ENCODE results near the gene SPRYD7.
"Not testable (repeated sequence)": the region's sequence is repeated elsewhere in the genome, so short reads cannot be mapped to it uniquely, and the experiment has no call there.

The SPRYD7 gene, protein sequence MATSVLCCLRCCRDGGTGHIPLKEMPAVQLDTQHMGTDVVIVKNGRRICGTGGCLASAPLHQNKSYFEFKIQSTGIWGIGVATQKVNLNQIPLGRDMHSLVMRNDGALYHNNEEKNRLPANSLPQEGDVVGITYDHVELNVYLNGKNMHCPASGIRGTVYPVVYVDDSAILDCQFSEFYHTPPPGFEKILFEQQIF

DNA sequence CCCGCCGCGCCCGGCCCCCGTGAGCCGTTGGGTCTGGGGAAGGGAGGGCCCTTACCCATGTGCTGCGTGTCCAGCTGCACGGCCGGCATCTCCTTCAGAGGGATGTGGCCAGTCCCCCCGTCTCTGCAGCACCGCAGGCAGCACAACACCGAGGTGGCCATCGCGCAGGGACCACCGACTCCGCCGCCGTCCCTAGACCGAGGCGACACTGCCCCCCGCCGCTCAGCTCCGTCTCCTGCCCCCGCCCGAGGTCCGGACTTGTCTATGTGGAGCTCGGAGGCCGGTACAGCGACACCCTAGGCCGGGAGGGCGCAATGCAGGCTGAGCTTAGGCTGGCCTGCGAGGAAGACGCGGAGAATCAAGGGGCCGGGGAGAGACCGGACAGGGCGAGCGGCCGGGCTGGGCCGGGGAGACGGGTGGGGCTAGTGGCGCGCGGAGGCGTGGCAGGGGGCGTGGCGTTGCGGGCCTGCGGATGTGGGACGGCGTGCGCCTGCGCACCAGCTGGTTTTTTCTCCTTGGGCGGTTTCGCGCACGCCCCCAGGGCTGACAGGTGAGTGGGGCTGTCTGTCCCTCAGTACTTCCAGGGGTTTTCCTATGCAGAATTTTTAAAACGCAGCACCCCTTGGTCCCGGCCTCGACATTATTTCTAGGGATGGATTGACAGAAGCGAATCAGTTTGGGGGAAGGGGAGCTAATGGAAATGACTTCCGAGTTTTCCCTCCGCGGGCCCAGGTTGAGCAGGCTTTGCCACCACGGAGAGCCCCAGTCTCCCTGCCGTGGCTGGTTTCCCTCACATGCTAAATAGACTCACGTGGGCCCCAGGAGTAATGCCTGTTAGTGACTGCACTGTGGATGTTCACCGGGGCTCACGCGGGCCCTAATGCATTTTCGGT is at the start of gene SPRYD7:
Gene SPRYD7 (minus strand): TSS at position 266 of the 893 bp plus-strand sequence. CDS start 105 bp downstream, at position 161.
- peak; percentile 96 to 98 for DNase-seq

DNA sequence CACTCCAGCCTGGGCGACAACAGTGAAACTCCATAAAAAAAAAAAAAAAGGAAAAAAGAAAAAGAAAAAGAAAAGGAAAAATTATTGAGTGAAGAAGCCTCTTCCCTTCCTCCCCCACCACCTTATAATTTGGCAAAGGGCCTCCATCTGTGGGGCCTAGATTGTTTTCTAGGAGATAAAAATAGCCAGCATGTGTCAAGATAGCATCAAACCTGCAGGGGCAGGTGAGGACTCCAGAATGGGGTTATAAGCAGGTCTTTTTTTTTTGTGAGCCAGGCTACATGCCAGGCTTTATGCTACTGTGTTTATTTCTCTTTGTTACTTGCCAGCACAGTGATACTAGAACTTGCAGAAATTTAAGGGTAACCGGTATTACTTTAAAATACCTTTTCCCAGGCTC is 49.0 kb upstream of the SPRYD7 start:
- DNase-seq: no peak

DNA sequence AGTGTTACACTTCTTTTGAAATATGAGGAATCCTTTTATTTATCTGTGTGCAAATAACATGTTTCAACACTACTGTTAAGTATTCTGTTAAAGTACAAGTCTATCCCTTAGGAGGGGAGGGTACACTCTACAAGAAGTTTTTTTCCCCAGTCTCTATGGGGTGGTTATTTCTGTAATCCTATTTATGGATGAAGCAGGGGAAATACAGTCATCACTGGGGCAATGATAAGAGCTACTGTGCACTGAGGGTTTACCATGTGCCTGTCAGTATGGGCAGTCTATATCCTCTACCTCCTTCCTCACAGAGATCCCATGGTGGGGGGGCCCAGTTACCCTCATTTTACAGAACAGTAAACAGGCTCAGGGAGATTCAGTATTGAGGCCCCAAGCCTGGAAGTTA is 44.1 kb upstream of the SPRYD7 start:
- DNase-seq: no peak

DNA sequence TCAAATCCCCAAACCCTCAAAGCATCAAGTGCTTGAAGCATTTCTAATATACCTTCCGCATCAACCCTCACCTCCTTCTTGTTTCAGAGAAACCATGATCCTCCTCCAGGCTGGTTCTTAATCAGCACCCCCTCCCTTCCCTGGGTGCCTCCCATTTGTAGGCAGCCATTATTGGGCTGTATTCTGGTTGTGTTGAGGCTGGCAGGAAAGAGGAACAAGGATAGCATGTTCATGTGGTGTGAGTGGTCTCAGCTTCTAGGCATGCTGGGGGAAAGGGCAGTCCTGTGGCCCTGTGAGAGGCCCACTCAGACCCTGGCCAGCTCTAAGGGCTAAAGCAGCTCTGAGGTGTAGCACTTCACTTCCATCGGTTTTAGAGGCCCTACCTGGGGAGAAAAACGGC is 41.9 kb upstream of the SPRYD7 start:
- no peak for DNase-seq

DNA sequence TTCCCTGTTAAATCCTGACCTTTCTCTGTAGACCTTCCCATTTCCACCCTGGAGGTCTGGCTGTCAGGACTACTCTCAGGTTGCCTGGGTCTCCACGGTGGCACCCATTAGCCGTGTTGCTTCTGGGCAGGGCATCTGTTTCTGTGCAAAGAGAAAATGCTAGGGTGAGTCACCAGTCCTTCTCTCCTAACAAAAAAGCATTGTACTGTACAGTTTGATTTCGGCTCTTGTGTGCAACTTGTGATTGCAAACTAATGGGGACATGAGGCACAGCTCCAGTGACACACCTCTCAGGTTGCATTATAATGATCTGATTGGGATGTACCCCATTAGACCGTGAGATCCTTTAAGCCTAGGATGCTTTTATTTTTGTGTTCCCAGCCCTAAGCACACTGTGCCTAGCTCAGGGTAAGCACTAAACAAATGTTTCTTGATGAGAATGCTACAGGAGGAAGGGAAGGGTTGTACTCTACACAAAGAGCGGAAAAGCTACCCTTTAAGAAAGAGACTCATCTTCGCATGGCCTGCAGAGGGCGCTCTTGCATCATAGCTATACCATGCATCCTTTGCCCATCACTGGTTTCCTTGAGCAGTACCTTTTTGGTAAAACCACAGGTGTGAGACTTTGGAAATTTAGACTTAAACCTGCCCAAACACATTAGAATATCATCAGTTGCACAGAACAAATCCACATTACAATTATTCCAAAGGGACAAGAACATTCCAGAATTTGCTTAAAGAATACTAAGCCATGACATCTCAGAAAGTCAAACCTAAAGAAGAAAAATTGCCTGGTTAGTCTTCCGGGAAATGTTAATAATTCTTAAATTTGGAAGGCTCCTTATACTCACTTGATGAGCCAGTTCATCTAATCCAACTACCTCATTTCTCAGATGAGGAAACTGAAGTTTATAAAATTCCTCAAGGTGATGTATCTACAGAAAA is 40.4 kb upstream of the SPRYD7 start:
- peak; percentile 78 to 81 for DNase-seq

DNA sequence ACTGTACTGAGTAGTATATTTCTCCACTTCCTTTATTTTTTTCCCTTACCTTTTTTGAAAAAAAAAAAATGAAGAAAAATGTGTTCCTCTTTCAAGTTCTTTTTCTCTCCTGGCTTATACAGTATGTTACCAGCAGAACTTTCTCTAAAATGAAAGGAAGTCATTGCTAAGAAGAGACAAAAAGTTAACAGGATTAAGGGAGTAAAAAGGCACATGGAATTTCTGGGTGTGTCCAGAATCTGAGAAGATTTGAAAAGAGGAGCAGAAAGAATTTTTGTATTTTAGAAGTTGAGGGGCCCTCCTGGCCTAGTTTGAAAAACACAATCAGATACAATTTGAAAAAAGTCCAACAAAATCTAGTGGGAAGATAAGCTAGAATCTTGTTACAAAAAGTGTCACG is 39.7 kb upstream of the SPRYD7 start:
- DNase-seq: no peak

DNA sequence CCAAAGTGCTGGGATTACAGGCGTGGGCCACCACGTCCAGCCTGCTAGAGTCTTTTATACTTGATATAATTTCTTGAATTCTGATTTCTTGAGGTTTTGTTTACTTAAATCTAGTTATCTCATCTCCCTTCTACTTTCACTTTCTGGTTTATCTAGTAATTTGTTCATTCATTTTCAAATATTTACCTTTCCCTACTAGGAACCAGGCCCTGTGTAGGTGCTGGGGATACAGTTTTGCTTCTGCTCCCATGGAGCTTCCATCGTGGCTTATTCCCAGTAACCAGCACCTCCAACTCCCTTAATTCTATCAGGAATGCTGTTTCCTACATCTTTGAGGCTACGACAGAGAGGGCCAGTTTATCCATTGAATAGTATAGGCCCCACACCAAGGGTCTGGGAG is 36.6 kb upstream of the SPRYD7 start:
- no peak for DNase-seq

DNA sequence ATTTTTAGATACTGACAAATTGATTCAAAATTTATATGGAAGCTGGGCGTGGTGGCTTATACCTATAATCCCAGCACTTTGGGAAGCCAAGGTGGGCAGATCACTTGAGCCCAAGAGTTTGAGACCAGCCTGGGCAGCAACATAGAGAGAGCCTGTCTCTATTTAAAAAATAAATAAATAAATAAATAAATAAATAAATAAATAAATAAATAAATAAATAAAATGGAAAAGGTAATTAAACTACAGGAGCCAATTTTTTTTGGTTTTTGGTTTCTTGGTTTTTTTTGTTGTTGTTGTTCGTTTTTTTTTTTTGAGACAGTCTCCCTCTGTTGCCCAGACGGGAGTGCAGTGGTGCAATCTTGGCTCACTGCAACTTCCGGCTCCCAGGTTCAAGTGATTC is 31.3 kb upstream of the SPRYD7 start:
- no peak for DNase-seq

DNA sequence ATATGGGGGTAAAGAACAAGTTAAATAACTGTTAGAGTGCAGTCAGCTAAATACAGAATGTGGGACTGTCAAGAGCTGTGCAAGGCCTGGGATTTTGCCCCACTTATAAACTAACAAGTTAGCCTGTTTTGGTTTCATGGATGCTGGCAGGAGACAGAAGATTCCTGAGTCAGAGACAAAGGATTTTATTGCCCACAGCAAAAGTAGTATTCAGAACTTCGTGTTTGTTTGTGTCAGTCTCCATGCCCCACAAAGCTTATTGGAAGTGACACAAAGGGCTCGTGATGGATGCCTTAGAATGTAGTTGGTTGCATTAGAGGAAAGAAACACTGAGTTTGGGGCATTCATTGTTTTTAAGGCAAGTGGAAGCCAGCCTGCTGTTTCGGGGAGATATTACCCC is 22.2 kb upstream of the SPRYD7 start:
- DNase-seq: no peak

DNA sequence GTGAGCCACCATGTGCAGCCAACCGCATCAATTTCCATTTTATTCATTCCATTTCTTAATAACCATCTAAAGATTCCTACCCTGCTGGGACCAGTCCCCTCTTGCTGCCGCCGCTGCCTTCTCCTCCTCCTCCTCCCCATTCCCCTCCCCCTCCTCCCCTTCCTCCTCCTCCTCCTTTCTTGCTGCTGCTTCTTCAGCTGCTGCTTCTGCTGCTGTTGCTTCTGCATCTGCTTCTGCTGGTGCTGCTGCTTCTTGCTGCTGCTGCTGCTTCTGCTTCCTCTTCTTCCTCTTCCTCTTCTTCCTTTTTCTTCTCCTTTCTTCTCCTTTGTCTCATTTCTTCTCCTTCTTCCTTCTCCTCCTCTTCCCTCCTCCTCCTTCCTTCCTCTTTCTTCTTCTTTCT is 20.0 kb upstream of the SPRYD7 start:
- no peak for DNase-seq

DNA sequence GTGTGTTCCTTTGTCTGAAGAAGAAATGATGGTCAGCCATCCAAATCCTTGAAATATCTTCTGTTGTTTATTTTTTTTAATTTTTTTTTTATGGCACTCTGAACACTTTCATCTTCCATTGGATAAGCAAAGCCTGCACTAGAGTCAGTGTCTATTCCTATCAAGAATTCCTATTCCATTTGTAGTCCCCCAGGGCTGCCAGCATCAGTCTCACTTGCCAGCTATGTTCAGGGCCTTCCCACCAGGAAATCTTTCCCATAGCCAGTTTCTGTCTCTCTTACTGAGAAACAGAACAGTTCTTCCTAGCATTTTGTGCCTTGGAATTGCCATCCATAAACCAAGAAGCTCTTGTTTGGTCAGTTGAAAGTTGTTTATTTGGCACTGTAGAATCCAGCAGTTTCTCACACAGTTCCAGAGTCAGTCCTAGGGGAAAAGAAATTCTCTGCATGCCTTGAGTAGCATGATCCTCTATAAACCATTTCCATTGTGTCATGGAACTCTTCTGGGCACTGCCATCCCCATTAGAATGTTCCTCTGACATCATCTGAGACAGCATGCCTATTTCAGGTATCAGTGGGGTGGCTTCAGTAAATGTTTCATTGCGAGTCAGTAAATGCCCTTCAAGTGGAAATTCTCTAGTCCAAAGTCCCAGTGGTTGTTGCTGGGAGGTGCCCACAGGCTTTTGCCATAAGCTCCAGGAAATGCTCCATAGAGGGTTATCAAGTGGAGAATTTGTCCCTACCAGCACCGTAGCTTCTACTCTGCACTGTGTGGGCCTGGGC is 18.7 kb upstream of the SPRYD7 start:
- no peak for DNase-seq

DNA sequence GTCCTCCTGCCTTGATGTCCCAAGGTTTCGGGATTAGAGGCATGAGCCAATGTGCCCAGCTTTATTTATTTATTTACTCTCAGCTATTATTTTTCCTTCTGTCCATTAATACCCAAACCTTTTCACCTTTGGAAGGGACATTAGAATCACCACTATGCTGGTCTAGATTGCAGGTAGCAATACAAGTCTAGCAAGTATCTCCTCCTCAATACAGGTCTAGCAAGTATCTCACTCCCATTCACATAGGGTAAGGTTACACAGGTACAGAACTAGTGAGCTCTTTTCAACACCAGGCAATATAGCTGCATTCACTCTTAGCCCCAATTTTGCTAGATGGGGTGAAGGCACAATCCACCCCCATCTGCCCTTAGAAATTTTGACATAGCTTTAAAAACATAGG is 17.4 kb upstream of the SPRYD7 start:
- DNase-seq: no peak

DNA sequence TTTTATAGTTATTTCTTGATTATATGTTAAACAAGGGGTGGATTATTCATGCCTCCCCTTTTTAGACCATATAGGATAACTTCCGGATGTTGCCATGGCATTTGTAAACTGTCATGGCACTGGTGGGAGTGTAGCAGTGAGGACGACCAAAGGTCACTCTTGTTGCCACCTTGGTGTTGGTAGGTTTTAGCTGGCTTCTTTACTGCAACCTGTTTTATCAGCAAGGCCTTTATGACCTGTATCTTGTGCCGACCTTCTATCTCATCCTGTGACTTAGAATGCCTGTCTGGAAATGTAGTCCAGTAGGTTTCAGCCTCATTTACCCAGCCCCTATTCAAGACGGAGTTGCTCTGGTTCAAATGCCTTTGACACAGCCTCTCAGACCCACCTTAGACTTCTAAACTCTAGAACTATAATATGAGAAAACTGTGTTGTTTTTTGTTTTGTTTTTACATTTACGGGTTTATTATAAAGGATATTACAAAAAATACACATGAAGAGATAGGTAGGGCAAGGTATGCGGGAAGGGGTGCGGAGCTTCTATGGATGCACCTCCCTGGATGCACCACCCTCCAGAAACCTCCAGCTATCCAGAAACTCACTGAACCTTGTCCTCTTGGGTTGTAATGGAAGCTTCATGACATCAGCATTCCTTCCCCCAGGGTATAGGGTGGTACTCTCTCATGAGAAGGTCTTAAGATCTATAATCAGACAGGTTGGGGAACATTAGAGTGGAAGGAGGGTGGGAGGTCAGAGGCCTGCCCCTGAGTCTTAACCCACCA is 15.8 kb upstream of the SPRYD7 start:
- DNase-seq: no peak

DNA sequence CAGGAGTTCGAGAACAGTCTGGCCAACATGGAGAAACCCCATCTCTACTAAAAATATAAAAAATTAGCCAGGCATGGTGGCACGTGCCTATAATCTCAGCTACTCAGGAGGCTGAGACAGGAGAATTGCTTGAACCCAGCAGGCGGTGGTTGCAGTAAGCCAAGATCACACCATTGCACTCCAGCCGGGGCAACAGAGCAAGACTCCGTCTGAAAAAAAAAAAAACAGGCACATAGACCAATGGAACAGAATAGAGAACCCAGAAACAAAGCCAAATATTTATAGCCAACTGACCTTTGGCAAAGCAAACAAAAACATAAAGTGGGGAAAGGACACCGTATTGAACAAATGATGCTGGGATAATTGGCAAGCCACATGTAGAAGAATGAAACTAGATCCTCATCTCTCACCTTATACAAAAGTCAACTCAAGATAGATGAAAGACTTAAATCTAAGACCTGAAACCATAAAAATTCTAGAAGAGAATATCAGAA is 12.7 kb upstream of the SPRYD7 start:
- DNase-seq: not testable (repeated sequence)

DNA sequence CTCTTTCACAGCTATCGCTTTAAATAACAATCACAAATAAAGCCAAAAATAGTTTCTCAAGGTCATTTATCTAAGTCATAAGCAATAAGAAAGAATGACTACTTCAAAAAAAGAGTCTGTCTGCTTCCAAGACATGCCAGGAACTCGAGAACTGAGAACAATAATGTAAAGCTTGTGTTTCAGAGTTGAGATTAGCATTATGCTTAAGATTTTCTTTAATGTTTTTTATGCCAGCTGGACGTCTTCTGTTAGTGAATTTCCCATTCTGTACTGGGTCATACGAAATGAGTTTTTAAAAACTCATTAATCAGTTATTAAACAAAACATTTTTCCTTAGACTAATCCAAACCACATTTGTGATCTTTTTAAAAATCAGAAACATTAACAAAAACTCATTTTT is 3.2 kb upstream of the SPRYD7 start:
- DNase-seq: no peak

DNA sequence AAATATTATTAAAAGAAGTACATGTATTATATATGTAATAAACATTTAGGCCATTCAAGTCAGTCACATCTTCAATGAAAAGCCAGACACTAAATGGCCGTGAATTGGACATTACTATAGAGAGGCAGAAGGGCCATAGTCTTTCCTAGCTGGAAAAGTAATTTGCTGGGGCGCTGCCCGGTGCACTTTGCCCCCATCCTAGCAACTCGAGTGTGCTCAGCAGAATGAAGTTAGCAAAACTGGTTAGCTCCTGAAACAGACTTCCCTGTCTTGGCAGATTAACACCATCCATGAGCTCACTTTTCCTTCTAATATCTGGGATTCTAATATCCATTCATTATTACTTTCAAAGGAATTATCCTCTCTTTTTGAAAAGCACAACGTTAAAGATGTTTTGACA is 2.8 kb upstream of the SPRYD7 start:
- DNase-seq: no peak

DNA sequence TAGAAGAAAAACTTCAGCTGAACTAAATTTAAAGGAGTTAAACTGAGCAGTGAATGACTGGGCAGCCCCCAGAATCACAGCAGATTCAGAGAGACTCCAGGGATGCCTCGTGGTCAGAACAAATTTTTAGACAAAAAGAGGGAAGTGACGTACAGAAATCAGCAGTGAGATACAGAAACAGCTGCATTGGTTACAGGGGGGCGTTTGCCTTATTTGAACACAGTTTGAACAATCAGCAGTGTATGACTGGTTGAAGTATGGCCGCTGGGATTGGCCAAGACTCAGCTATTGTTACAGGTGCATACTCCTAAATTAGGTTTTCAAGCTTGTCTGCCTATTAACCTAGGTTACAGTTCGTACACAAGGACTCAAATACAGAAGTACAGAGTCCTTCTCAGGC is 2.2 kb upstream of the SPRYD7 start:
- no peak for DNase-seq

DNA sequence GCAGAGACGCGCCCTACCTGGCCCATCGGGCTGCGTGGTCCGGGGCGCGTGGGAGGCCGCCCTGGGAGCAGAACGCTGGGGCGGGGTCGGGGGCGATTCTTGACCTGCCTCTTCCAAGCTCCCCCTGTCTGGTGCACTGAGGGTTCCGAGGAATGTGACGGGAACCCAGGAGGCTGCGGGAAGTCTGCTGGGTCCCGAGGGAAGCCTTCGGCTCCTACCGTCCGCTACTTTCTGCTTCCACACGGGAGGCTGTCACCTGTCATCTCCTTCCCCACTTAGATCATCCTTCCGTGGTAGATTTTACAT is 781 bp upstream of the SPRYD7 start:
- DNase-seq: no peak

DNA sequence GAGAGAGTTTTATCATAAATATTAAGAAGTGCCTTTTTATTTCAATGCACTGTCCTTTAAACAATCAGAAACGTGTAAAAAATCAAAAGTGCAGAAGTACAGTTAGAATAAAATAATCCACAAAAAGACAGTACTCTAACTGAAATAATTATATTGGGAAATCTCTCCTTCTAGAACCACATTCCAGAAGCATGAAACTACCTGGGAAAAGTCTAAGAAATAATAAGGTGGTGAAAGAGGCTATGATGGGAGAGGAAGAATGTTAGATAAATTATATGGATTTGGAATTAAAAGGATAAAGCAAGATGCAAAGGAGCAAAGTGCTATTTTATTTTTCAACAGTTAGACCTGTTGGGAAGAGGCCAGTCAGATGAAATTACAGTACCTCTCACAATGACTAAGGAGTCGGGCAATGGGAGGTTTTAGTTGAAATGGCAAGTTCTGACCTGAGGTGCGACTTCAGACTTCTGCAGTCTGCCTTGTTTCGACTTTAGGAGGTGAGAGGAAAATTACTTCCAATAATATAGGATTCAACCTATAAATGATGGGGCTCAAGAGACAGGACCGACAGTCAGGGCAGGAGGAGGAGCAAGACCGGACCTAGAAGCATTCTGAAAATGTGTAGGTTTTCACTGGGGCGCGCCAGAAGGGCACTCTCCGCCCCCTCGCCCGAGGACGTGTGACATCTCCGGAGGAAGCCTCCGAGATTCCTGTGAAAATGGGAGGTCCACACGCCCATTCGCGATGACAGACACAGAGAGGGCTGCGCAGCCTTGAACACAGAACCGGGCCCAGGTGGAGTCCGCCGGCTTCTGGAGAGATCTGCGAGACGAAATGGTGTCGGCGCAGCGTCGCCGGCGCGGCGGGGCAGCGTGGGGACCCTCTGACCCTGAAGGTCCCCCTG is 717 bp downstream of the SPRYD7 start:
- peak; percentile 41 to 53 for DNase-seq

DNA sequence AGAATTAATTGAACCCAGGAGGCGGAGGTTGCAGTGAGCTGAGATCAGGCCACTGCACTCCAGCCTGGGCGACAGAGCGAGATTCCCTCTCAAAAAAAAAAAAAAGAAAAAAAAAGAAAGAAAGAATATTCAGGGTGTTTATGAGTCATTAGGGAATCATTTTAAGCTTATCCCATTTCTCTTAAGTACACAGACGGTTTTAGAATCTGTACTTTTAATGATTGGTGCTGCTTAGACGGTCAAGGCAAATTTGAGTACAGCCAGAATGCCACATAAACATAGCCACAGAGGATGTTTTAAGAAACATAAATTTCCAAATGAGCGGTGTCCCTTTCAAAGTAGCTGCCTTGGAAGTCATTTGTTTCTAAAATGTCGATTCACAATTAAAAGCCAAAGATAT is 2.6 kb downstream of the SPRYD7 start:
- DNase-seq: no peak

DNA sequence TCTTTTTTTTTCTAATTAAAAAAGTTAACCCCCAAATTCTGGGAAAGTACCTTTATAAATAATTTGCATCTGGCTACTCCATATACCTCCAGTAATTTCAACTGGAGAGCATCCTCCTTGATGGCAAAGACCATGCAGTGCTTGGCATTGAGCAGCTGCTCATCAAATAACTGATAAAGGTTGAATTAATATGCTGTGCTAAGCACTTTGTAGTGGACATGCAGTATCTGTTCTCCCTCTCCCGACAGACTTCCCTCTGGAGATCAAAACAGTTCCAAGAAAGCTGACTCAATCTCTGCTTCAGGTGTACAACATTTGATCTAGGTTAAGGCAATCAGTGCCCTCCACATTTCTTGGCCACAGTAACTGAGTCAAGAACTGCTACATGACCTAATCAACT is 3.3 kb downstream of the SPRYD7 start:
- DNase-seq: no peak
